ENCODE results near the gene RHOG.

- no peak for TF ChIP-seq CTCF (conservative IDR thresholded peaks at IDR 0.05 in 1 of 2, IDR thresholded peaks at IDR 0.05 in 1 of 2; ENCODE audit: low read depth in 1 of 2, low read length in 2 of 2)
- no peak for TF ChIP-seq EZH2 (IDR thresholded peaks at IDR 0.05; ENCODE audit: low read length, missing control alignments)
These were observed 37.5 kb upstream of the RHOG start for GRCh38 chr11:3878258-3878584.

Measured in fibroblast of lung (primary cell).